HCT116 (cell line): ENCODE measurements around the gene FBXW8. TPM values are rescaled to one million over a fixed set of nuclear protein-coding genes. Genes with fewer than 3 reads are reported as not detected.

Experiments
- ATAC-seq: fragments of 200-7000 bp; cut with Tn5 transposase; 2 replicates; pipeline ENCODE4 v1.9.1; 2020; ENCODE audit warnings: mild to moderate bottlenecking, moderate library complexity
- BruUV-seq: library from RNA; stranded (reverse); fragments of 400-500 nt; replicated peaks from 2 replicates; lab custom pipeline; 2021; lab: Mats Ljungman, UMichigan
- CTCF ChIA-PET: fragments of 300-600 bp; sonication (Branson Sonifier 250); formaldehyde crosslinking; loops from one replicate; lab custom pipeline; 2021; ENCODE audit warnings: antibody characterized with exemption; lab: Charles Lee
- POLR2A ChIA-PET: fragments of 300-600, 350-600 bp; sonication (Branson Sonifier 250); formaldehyde crosslinking; loops from one replicate; lab custom pipeline; 2021; ENCODE audit warnings: antibody characterized with exemption; lab: Charles Lee
- RAD21 ChIA-PET, 2 experiments: fragments of 300-600 bp; sonication (Branson Sonifier 250); formaldehyde crosslinking; loops; one replicate each; lab custom pipeline; 2023; ENCODE audit warnings: low total read pairs in 2 of 2; ENCODE audit not compliant: uncharacterized antibody in 2 of 2, unreplicated experiment in 2 of 2, low non-redundant PET in 1 of 2; lab: Charles Lee
- DNase-seq: peaks from one replicate; pipeline ENCODE4 v3.0.0-alpha.2; 2010; ENCODE audit warnings: low read depth, low spot score
- H2AFZ ChIP-seq: fragments of 200-600 bp; shearing (Covaris generic), sonication (generic); 2 replicates; pipeline ENCODE4 v1.6.1; 2017; ENCODE audit warnings: low read depth, mixed run types, mixed read lengths, antibody characterized with exemption, low read length; ENCODE audit not compliant: poor library complexity, severe bottlenecking
- H3K27ac ChIP-seq: 2 replicates; pipeline ENCODE4 v1.5.1; 2012; ENCODE audit warnings: low read depth, low read length
- H3K27me3 ChIP-seq: fragments of 200-600 bp; sonication (generic); 2 replicates; pipeline ENCODE4 v1.6.1; 2016; ENCODE audit warnings: mixed run types, low read length, mixed read lengths; ENCODE audit not compliant: insufficient read depth
- H3K36me3 ChIP-seq, 2 experiments: fragments of 200-500 bp in 1 of 2; fragments of 200-600 bp in 1 of 2; sonication (Bioruptor generic) in 1 of 2; sonication (generic) in 1 of 2; 2 replicates each; pipeline versions ENCODE4 v1.5.1 to v1.6.1; 2014 to 2016; ENCODE audit warnings: low read length in 2 of 2, inconsistent platforms in 1 of 2, mixed read lengths in 1 of 2, mixed run types in 1 of 2; ENCODE audit not compliant: insufficient read depth in 2 of 2, control insufficient read depth in 1 of 2
- H3K4me1 ChIP-seq, 2 experiments: fragments of 200-600 bp in 1 of 2; sonication (generic) in 1 of 2; 2 replicates each; pipeline versions ENCODE4 v1.5.1 to v1.6.1; 2012 to 2017; ENCODE audit warnings: low read length in 2 of 2, inconsistent platforms in 1 of 2, mild to moderate bottlenecking in 1 of 2, mixed read lengths in 1 of 2, mixed run types in 1 of 2, moderate library complexity in 1 of 2; ENCODE audit not compliant: insufficient read depth in 2 of 2, control insufficient read depth in 1 of 2
- H3K4me2 ChIP-seq: fragments of 200-600 bp; sonication (generic); 2 replicates; pipeline ENCODE4 v1.6.1; 2017; ENCODE audit warnings: mixed run types, low read length, mixed read lengths
- H3K4me3 ChIP-seq, 2 experiments: fragments of 200-600 bp in 1 of 2; sonication (generic) in 1 of 2; replicated peaks in 1 of 2; 2 replicates each; pipeline ENCODE4 v1.5.1; 2011 to 2016; ENCODE audit warnings: low read length in 2 of 2, control low read depth in 1 of 2, low read depth in 1 of 2, mild to moderate bottlenecking in 1 of 2, mixed read lengths in 1 of 2, mixed run types in 1 of 2
- H3K79me2 ChIP-seq: fragments of 200-600 bp; sonication (generic); 2 replicates; pipeline ENCODE4 v1.6.1; 2017; ENCODE audit warnings: mild to moderate bottlenecking, mixed run types, low read length, moderate library complexity, mixed read lengths; ENCODE audit not compliant: insufficient read depth
- H3K9ac ChIP-seq: fragments of 200-600 bp; sonication (generic); 2 replicates; pipeline ENCODE4 v1.6.1; 2016; ENCODE audit warnings: low read length, mixed read lengths
- H3K9me2 ChIP-seq: fragments of 200-600 bp; sonication (generic), shearing (Covaris generic); 2 replicates; pipeline ENCODE4 v1.6.1; 2017; ENCODE audit warnings: mixed run types, mild to moderate bottlenecking, moderate library complexity; ENCODE audit not compliant: insufficient read depth
- H3K9me3 ChIP-seq, 2 experiments: fragments of 200-500 bp in 1 of 2; fragments of 200-600 bp in 1 of 2; sonication (Bioruptor generic) in 1 of 2; sonication (generic) in 1 of 2; 2 replicates each; pipeline ENCODE4 v1.6.1; 2014 to 2017; ENCODE audit warnings: low read length in 2 of 2, mixed read lengths in 2 of 2, inconsistent platforms in 1 of 2, low read depth in 1 of 2, mild to moderate bottlenecking in 1 of 2, mixed run types in 1 of 2, moderate library complexity in 1 of 2; ENCODE audit not compliant: control insufficient read depth in 1 of 2, insufficient read depth in 1 of 2
- H4K20me1 ChIP-seq: fragments of 200-600 bp; sonication (generic), shearing (Covaris generic); 2 replicates; pipeline ENCODE4 v1.6.1; 2017; ENCODE audit warnings: mixed run types, mild to moderate bottlenecking, moderate library complexity; ENCODE audit not compliant: insufficient read depth
- CEBPB ChIP-seq: IDR thresholded peaks from 2 replicates; pipeline ENCODE4 v1.6.1; 2012; ENCODE audit warnings: low read depth
- EGR1 ChIP-seq: IDR thresholded peaks from 2 replicates; pipeline ENCODE4 v1.6.1; 2012; ENCODE audit warnings: low read depth
- ELF1 ChIP-seq: IDR thresholded peaks from 2 replicates; pipeline ENCODE4 v1.6.1; 2012; ENCODE audit warnings: low read depth, borderline replicate concordance
- EZH2phosphoT487 ChIP-seq: fragments of 200-600 bp; IDR thresholded peaks from 2 replicates; pipeline ENCODE4 v1.6.1; 2018; ENCODE audit warnings: antibody characterized with exemption, borderline replicate concordance
- FOSL1 ChIP-seq: IDR thresholded peaks from 2 replicates; pipeline ENCODE4 v1.6.1; 2012; ENCODE audit warnings: low read depth
- JUND ChIP-seq: IDR thresholded peaks from 2 replicates; pipeline ENCODE4 v1.6.1; 2012
- POLR2A ChIP-seq: IDR thresholded peaks from 2 replicates; pipeline ENCODE4 v1.7.0; 2011; ENCODE audit warnings: borderline replicate concordance; ENCODE audit not compliant: insufficient read depth, insufficient read length; ENCODE audit errors: extremely low read depth
- RAD21 ChIP-seq: IDR thresholded peaks from 2 replicates; pipeline ENCODE4 v1.6.1; 2012; ENCODE audit warnings: low read depth, mild to moderate bottlenecking
- SRF ChIP-seq: IDR thresholded peaks from 2 replicates; pipeline ENCODE4 v1.6.1; 2012; ENCODE audit warnings: low read depth
- TCF7L2 ChIP-seq: IDR thresholded peaks from 2 replicates; pipeline ENCODE4 v1.7.0; 2011; ENCODE audit warnings: borderline replicate concordance, inconsistent platforms; ENCODE audit not compliant: insufficient read depth, insufficient read length; ENCODE audit errors: extremely low read depth
- ZNF274 ChIP-seq: fragments of 200-500 bp; sonication (Bioruptor generic); IDR thresholded peaks from 2 replicates; pipeline ENCODE4 v1.6.1; 2014; ENCODE audit warnings: mild to moderate bottlenecking, low read depth, low read length, inconsistent platforms
- intact Hi-C: fragments of 100-400 bp; cut with micrococcal nuclease; formaldehyde crosslinking; loops from 2 replicates; pipeline ENCODE4 v1.10.0; 2022
- total RNA-seq: library from RNA; stranded (reverse); gene quantifications from one replicate; pipeline ENCODE4 v1.2.1, GENCODE V29; 2021; ENCODE audit not compliant: unreplicated experiment
- TF ChIP-seq, protein P1 (sequence below): IDR thresholded peaks from 2 replicates; pipeline ENCODE4 v1.6.1; 2012

The FBXW8 gene
- total RNA-seq, 1 experiment from 2014 or later, result 14.6 TPM

DNA sequence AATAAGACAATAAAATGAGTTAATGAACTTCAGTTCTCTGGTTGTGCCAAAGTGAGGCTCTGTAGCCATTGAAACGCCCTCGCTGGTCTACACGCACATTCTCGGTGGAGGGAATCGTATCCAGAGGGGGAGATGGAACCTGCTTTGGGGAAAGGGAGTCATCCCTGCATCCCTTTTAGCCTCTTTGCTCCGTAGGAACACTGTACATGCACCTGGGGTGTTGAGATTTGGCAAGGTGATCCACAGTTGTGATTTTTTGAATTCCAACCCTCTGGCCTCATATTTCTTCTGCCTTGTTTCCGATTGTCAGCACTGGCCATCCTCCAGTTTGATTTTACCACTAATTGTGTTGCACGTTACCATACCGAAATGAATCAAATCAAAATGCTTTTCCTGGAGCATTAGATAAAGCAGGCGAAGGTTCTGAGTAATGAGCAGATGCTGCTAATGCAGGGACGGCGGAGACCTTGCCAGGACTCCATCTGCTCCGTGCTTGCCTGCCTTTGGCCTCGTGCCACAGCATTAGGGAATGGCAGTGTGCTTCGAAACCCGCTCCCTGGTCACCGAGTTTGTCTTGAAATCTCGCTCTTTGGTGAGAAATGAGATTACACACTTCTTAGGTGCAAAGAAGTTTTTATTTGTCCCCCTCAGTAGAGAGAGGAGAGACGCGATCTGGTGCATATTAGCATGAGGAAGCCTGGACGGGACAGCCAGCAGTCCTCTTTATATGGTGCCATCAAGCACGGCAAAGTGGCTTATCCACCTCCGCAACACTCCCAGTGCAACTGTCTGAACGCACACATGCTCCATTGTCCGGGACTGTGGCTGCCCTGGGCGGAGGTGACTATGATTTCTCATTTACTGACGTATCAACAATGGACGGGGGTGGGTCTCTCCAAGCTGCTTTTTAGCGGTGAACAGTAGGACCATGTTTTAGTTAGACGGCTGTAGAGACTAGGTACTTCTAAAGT, 59.1 kb downstream of the FBXW8 start:
- Histone ChIP-seq H3K4me2 (no peak overlapping the region), H3K79me2 (no peaks in the 10 kb centered on the region), H4K20me1 (no peaks in the 10 kb centered on the region), H3K36me3 (no peaks in the 10 kb centered on the region), H3K27ac (no peak overlapping the region), H3K4me3 (no peak overlapping the region), H3K27me3 (no peaks in the 10 kb centered on the region), H3K9me2 (no peaks in the 10 kb centered on the region), H3K9me3 (no peaks in the 10 kb centered on the region), H3K4me1 (no peaks in the 10 kb centered on the region), H3K9ac (no peak overlapping the region), H2AFZ (no peak overlapping the region)
- RAD21 ChIA-PET, result no interaction called here
- no TSS peak for BruUV-seq
- no peak for ATAC-seq
- CTCF ChIA-PET, result no interaction called here
- TF ChIP-seq, protein P1, sequence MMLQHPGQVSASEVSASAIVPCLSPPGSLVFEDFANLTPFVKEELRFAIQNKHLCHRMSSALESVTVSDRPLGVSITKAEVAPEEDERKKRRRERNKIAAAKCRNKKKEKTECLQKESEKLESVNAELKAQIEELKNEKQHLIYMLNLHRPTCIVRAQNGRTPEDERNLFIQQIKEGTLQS, result no peak
- TF ChIP-seq JUND (no peak), RAD21 (no peak), CEBPB (no peak), EGR1 (no peak), ELF1 (no peak), EZH2phosphoT487 (no peak), POLR2A (no peak), ZNF274 (no peak), SRF (no peak), TCF7L2 (no peak), FOSL1 (no peak)
- POLR2A ChIA-PET, result no interaction called here
- intact Hi-C loops, result no loop called here
- no peak for DNase-seq
